ENCODE data around the gene P2RY6.

P2RY6 gene

DNA sequence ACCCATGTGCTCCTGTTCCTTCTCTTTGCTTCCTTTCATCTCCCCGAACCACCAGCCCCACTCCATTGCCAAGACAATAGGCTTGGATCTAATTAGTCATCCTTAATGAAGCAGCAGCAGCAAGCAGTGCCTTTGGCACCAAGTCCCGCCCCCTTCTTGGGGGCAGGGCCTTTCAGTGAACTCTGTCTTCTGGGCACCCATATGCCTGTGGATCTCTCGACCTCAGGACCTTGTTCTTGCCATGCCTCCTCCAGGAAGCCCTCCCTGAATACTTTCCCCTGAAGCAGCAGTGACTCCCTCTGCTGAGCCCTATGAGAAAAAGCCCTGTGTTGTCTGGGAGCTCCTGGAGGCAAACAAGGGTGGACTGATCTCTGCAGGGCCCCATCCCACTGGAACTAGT lies 68.0 kb downstream of the P2RY6 start:
- no peak for DNase-seq

DNA sequence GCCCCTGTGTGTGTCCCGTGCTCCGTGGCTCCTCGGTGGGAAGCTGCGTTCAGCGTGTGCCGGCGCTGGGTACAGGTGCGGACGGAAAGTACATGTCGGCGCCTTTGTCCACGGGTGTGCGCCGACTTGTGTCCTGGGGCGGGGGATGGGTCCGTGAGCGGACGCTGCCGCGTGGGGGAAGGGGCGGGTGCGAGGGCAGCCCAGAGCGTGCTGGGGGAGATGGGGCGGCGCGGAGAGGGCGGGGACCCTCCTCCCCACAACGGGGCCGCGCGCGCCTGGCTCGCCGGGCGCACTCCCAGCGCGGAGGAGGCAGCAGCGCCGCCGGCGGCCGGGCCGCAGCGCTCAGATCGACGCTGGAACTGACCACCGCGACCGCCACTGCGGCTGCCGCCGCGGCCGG lies 70.5 kb downstream of the P2RY6 start:
- DNase-seq: no peak

DNA sequence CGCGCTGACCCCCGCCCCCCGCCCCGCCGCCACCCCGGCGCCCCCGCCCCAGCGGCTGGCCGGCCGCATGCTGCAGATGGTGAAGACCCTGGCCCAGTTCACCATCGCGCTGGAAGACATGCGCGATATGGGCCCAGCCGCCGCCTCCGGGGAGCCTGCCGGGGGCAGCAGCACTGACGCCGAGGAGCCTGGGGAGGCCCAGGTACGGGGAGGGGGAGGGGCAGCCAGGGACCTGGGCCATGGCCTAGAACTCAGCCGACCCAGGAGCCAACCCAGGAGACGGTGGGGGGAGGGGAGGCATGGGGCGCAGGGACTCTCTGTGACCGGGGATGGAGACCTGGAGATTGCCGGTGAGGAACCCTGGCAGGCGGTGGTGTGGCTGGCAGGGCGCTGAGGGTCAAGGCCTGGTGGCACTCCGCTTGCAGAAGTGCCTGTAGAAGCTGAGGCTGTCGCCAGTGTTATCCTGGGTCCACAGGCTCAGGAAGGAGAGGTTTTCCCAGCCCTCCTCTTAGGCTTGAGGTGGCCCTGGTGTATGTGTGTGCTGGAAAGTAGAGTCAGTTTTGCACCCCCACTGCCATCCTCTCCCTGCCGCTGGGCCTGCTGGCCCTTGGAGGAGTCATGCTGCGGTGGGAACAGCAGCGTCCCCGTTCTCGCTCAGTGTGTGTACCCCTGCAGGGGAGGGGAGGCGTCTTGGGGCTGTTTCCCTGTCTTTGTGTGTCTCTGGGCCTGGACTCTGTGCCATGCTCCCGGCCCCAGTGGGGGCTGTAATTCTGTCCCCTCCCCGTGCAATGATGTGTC lies 71.1 kb downstream of the P2RY6 start:
- DNase-seq: no peak

DNA sequence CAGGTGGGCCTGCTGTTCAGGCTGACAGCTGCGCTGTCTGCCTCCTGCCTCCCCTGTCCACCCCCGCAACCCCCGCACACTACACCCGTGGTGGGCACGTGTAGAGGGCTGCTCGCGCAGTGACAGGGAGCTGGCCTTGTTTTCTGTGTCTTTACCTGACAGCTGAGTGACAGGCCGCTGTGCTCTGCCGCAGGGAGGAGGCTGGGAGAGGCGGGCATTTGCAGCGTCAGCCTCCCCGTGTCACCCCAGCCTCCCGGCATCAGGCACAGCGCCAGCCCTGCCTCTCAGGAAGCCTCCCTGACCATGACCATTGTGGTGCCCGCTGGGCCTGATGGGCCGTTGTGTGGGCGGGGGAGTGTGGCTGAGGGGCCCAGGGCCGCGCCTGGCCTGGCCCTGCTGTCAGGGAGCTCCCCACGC lies 72.1 kb downstream of the P2RY6 start:
- DNase-seq: no peak

DNA sequence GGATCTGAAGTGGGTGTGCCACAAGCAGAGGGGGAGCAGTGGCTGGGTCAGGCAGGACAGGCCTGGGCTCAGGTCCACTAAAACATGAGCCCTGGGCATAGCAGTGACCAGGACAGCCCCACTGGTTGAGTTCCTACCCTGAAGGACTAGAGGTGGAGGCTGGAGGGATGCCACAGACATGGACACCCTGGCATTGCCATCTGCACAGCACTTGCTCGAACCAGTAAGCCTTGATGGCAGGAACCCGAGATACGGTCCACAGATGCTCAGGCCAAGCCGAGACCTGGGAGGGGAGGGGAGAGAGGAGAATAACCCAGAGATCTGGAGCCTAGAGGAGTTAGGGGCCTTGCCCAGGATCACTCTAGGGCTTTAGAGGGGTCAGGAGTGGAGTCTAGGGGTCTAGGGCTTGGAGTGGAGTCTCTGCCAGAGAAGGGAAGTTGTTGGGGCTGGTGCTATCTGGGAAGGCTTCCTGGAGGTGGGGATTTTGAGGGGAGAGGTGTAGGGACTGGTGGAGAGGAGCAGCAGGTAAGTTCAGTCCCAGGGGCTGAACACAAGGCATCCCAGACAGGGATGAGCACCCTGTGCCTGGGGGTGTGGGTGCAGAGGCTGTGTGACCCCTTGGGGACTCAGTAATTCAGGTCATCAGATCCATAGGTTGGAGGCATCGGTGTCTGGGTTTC lies 73.5 kb downstream of the P2RY6 start:
- no peak for DNase-seq

DNA sequence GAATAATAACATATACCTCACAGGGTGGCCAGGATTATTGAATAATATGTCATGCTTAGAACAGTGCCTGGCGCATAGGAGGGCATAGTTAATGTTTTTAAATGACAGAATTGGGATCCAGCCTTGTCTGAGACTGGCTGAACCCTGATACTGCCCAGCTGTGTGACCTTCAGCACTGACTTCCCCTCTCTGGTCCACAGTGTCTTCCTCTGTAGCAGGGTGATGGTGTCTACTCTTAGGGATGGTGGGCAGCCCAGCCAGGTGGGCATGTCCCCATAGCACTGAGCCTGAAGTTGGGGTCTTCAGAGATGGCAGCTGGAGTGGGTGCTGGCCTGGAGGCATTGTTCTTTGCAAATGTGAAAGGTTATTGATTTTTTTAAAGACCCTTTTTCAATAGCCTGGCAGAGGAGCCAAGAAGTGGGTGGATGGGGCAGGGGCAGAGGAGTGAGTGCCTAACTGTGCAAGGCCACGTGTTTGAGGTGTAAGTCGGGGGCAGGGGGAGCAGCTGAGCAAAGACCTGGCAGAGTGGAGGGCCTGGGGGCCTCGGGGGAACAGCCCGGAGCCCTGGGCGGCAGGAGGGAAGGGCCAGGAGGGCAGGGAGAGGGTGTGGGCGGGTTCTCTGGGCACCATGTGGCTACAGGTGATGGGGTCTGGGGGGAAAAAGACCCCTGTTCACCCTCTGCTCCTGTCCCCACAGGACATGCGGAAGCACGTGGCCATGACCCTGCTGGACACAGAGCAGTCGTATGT lies 74.2 kb downstream of the P2RY6 start:
- DNase-seq: no peak

DNA sequence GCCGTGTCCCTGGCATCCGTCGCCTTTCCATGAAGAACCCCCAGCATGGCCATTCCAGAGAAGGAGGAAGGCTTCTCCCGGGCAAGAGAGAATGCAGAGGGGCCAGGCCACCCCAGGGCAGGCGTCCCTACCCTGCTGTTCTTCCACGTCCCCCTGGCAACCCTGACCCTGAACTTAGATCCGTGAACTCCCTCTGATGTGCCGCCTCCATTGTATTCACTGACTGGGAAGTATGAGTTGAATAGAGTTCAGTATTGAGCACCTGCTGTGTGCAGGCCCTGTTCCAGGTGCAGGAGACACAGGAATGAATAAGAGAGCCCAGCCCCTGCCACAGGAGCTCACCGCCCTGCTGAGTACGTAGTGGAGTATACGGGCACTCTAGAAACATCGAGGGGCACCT lies 74.9 kb downstream of the P2RY6 start:
- no peak for DNase-seq

Data from stimulated activated CD4-positive, alpha-beta T cell treated with anti-CD3 and anti-CD28 coated beads, Interleukin-4, amount 100 ng/mL, for 24 hours (primary cell).